Measurements from ENCODE around the gene RAPGEF1. TPM values are rescaled to one million over a fixed set of nuclear protein-coding genes. Genes with fewer than 3 reads are reported as not detected.
A peak's percentile ranks its signal among the peaks of the same experiment; 100 is the strongest.

RAPGEF1 gene
- total and polyA plus RNA-seq, 4 donors: 17.5 to 93.2 (median 54.7) TPM

DNA sequence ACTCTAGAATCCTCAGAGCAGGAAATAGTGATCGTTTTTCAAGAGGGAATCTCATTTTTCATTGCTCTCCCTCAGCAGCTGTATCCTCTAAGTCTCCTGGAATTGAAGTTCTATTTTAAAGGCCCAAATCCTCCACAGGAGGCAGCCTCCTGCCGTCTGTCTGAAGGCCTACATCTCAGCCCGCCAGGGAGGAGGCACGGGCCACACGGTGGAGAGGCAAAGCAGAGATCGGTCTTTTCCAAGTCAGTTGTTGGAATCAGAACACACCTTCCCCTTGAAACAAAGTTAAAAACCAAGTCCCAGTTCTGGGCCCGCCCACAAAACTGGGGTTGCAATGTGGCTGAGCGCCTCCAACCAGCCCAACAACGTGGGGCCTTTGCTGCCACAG is 68.7 kb downstream of the RAPGEF1 start:
- intact Hi-C loops (cut with DNase I): no loop called here
- DNase-seq: no peak
- no peaks in the 10 kb centered on the region for H3K9me3 ChIP-seq (ENCODE audit: control insufficient read depth, low read length)
- peaks cover 5 to 8% of the 10 kb centered on the region in 2 donors for H3K4me1 ChIP-seq (ENCODE audit: control insufficient read depth in 1 of 2, insufficient read depth in 2 of 2, low read length in 2 of 2)
- ATAC-seq (ENCODE audit: low FRiP score): no peak
- WGBS, 2 donors: 85 to 89% methylated on average over 9 of the region's 9 CpGs
- peak overlapping the region in 1 of 2 donors; percentile 23 for H3K27ac ChIP-seq (ENCODE audit: low read depth in 1 of 2, low read length in 2 of 2)
- H3K36me3 ChIP-seq (ENCODE audit: control insufficient read depth in 1 of 2, insufficient read depth in 2 of 2, low read length in 1 of 2): no peaks in the 10 kb centered on the region
- no peak overlapping the region for H3K4me3 ChIP-seq (ENCODE audit: low read length in 2 of 2)
- H3K27me3 ChIP-seq (ENCODE audit: control insufficient read depth in 1 of 2, insufficient read depth in 2 of 2, low read length in 1 of 2): no peaks in the 10 kb centered on the region

DNA sequence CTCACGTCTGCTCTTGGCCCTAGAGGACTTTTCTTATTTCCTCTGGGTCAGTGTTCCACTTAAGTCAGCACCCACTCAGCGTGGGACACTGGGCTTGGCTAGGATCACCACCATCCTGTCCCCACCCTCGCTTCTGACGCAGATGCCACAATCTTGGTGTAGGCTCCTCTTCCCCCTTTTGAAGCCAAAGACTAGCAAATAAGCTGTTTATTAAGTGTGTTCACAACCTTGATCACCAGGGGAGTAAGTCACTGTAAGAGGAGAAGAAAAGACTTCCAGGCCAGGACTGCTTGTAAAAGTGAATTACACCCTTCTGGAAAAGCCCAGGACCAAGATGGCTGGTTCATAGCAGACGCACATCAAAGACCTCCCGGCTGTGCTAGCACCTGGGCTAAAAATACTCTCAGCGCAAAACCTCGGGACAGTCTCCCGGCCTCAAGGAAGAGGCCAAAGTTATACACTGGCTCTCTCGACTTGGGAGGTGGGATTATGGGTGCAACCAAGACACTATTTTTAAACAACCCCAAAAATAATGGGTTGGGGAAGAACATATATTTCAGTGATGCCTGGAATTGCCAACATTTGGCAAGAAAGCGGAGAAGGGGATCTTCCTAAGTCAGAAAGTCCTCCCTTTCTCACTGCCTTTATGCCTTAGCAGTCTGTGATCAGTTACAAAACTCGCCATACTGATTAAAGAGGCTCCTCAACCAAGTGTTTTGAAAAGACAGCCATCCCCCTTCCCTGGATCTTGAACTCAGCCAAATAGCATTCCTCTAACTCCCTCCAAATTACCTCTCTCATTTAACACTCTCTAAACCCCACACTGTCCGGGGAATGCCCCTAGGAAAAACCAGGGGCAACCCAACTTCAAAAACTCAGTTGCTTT is 69.4 kb downstream of the RAPGEF1 start:
- Histone ChIP-seq H3K36me3 (ENCODE audit: control insufficient read depth in 1 of 2, insufficient read depth in 2 of 2, low read length in 1 of 2) (no peaks in the 10 kb centered on the region), H3K27ac (ENCODE audit: low read depth in 1 of 2, low read length in 2 of 2) (peak overlapping the region in 1 of 2 donors; percentile 11), H3K4me1 (ENCODE audit: control insufficient read depth in 1 of 2, insufficient read depth in 2 of 2, low read length in 2 of 2) (peaks cover 3 to 5% of the 10 kb centered on the region in 2 donors), H3K9me3 (ENCODE audit: control insufficient read depth, low read length) (no peaks in the 10 kb centered on the region), H3K27me3 (ENCODE audit: control insufficient read depth in 1 of 2, insufficient read depth in 2 of 2, low read length in 1 of 2) (no peaks in the 10 kb centered on the region), H3K4me3 (ENCODE audit: low read length in 2 of 2) (no peak overlapping the region)
- DNase-seq: peak in 1 of 2 donors; percentile 88
- 81 to 87% methylated on average over 13 of the region's 13 CpGs for whole genome bisulfite sequencing, 2 donors
- no peak for ATAC-seq (ENCODE audit: low FRiP score)
- intact Hi-C loops (cut with DNase I): no loop called here

GRCh38 chr9:131669269-131670157 is 70.4 kb downstream of the RAPGEF1 start:
- 85 to 92% methylated on average over 12 of the region's 12 CpGs for WGBS, 2 donors
- H3K4me3 ChIP-seq (ENCODE audit: low read length in 2 of 2): no peak overlapping the region
- ATAC-seq (ENCODE audit: low FRiP score): no peak

DNA sequence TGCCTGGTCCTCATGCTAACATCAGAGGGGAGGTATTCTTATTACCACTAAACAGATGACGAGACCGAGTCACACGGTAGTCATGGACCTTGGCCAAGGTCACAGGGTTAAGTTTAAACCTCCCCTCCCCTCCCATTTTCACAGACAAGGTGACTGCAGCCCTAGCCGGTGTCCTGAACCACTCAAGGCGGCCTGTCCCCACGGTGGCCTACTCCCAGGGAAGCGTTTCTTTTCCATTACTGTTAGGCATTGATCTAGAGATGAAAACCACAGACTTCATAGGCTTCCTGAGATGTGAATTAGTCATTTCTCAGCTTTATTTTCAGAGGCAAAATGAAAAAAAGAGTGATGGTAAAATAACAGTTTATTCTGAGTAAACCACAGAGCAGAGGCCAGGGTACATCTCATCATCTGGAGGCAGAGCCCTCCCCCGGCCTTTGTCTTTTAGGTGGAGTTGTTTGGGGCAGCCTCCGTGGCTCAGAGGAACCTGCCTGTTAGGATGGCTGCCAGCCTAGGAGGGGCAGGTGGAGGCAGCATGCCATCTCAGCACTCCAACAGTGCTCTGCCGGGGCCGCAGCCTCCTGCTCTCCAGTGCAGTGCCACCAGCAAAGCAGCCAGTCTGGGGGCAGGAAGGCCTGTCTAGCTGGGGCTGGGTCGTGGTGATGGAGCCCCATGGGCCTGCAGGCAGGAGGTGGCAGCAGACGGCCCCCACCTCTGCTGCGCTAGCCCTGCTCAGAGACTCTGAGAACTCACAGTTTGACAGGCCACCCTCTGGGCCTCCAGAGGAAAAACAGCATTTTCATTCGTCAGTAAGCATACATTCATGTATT is 71.2 kb downstream of the RAPGEF1 start:
- no peaks in the 10 kb centered on the region for H3K27me3 ChIP-seq (ENCODE audit: control insufficient read depth in 1 of 2, insufficient read depth in 2 of 2, low read length in 1 of 2)
- H3K4me3 ChIP-seq (ENCODE audit: low read length in 2 of 2): no peak overlapping the region
- peak overlapping the region in 1 of 2 donors; percentile 80 for H3K27ac ChIP-seq (ENCODE audit: low read depth in 1 of 2, low read length in 2 of 2)
- no peaks in the 10 kb centered on the region for H3K36me3 ChIP-seq (ENCODE audit: control insufficient read depth in 1 of 2, insufficient read depth in 2 of 2, low read length in 1 of 2)
- peak; percentile 21 for ATAC-seq (ENCODE audit: low FRiP score)
- peaks cover 0 to 5% of the 10 kb centered on the region in 2 donors for H3K4me1 ChIP-seq (ENCODE audit: control insufficient read depth in 1 of 2, insufficient read depth in 2 of 2, low read length in 2 of 2)
- H3K9me3 ChIP-seq (ENCODE audit: control insufficient read depth, low read length): no peaks in the 10 kb centered on the region
- no peak for DNase-seq
- intact Hi-C loops (cut with DNase I): loop anchor here in 1 of 2 donors (5.0 kb wide), 1 partner anchor 49 kb away; no protein-coding TSS in a partner anchor
- WGBS, 2 donors: 31 to 32% methylated on average over 15 of the region's 15 CpGs

More at GRCh38 chr9:131669269-131670157, 70.4 kb downstream of the RAPGEF1 start:
- H3K27ac ChIP-seq (ENCODE audit: low read depth in 1 of 2, low read length in 2 of 2): peak overlapping the region in 1 of 2 donors; percentile 11
- H3K4me1 ChIP-seq (ENCODE audit: control insufficient read depth in 1 of 2, insufficient read depth in 2 of 2, low read length in 2 of 2): peaks cover 0 to 5% of the 10 kb centered on the region in 2 donors
- no peaks in the 10 kb centered on the region for H3K27me3 ChIP-seq (ENCODE audit: control insufficient read depth in 1 of 2, insufficient read depth in 2 of 2, low read length in 1 of 2)
- intact Hi-C loops (cut with DNase I): loop anchor here in 1 of 2 donors (5.0 kb wide), 1 partner anchor 48 kb away; no protein-coding TSS in a partner anchor
- H3K9me3 ChIP-seq (ENCODE audit: control insufficient read depth, low read length): no peaks in the 10 kb centered on the region
- H3K36me3 ChIP-seq (ENCODE audit: control insufficient read depth in 1 of 2, insufficient read depth in 2 of 2, low read length in 1 of 2): no peaks in the 10 kb centered on the region
- no peak for DNase-seq

GRCh38 chr9:131668057-131668438 is 71.8 kb downstream of the RAPGEF1 start:
- H3K9me3 ChIP-seq (ENCODE audit: control insufficient read depth, low read length): no peaks in the 10 kb centered on the region
- peaks cover 0 to 5% of the 10 kb centered on the region in 2 donors for H3K4me1 ChIP-seq (ENCODE audit: control insufficient read depth in 1 of 2, insufficient read depth in 2 of 2, low read length in 2 of 2)
- peak overlapping the region in 1 of 2 donors; percentile 37 for H3K27ac ChIP-seq (ENCODE audit: low read depth in 1 of 2, low read length in 2 of 2)
- H3K27me3 ChIP-seq (ENCODE audit: control insufficient read depth in 1 of 2, insufficient read depth in 2 of 2, low read length in 1 of 2): no peaks in the 10 kb centered on the region
- no peak for ATAC-seq (ENCODE audit: low FRiP score)
- no peak for DNase-seq
- no peaks in the 10 kb centered on the region for H3K36me3 ChIP-seq (ENCODE audit: control insufficient read depth in 1 of 2, insufficient read depth in 2 of 2, low read length in 1 of 2)
- intact Hi-C loops (cut with DNase I): loop anchor here in 1 of 2 donors (5.0 kb wide), 1 partner anchor 49 kb away; no protein-coding TSS in a partner anchor
- H3K4me3 ChIP-seq (ENCODE audit: low read length in 2 of 2): no peak overlapping the region
- WGBS, 2 donors: 87 to 93% methylated on average over 9 of the region's 9 CpGs

- intact Hi-C loops (cut with DNase I): loop anchor here in 1 of 2 donors (5.0 kb wide), 1 partner anchor 50 kb away; no protein-coding TSS in a partner anchor
- Histone ChIP-seq H3K9me3 (ENCODE audit: control insufficient read depth, low read length) (no peaks in the 10 kb centered on the region), H3K36me3 (ENCODE audit: control insufficient read depth in 1 of 2, insufficient read depth in 2 of 2, low read length in 1 of 2) (no peaks in the 10 kb centered on the region), H3K27me3 (ENCODE audit: control insufficient read depth in 1 of 2, insufficient read depth in 2 of 2, low read length in 1 of 2) (no peaks in the 10 kb centered on the region), H3K4me1 (ENCODE audit: control insufficient read depth in 1 of 2, insufficient read depth in 2 of 2, low read length in 2 of 2) (peaks cover 0 to 5% of the 10 kb centered on the region in 2 donors), H3K27ac (ENCODE audit: low read depth in 1 of 2, low read length in 2 of 2) (peak overlapping the region in 1 of 2 donors; percentile 35), H3K4me3 (ENCODE audit: low read length in 2 of 2) (no peak overlapping the region)
- ATAC-seq (ENCODE audit: low FRiP score) (no peak), DNase-seq (no peak)
- 59 to 62% methylated on average over 7 of the region's 7 CpGs for WGBS, 2 donors
These were observed 72.3 kb downstream of the RAPGEF1 start for GRCh38 chr9:131667576-131667975.

DNA sequence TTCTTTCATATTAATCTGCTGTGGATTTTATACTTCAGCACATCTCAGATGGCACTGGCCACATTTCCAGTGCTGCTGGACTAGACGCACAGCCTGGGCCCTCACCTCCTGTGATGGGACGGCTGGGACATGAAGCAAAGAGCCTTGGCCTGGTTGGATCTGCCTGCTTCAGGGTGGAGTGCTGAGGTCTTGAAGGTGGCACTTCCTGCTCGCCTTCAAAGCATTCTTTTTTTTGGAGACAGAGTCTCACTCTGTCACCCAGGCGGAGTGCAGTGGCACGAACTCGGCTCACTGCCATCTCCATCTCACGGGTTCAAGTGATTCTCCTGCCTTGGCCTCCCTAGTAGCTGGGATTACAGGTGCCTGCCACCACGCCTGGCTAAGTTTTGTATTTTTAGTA is 73.1 kb downstream of the RAPGEF1 start:
- WGBS, 2 donors: 94 to 95% methylated on average over 8 of the region's 8 CpGs
- intact Hi-C loops (cut with DNase I): loop anchor here in 1 of 2 donors (5.0 kb wide), 1 partner anchor 51 kb away; no protein-coding TSS in a partner anchor
- ATAC-seq (ENCODE audit: low FRiP score) (no peak), DNase-seq (no peak)
- no peaks in the 10 kb centered on the region for H3K27me3 ChIP-seq (ENCODE audit: control insufficient read depth in 1 of 2, insufficient read depth in 2 of 2, low read length in 1 of 2)
- H3K27ac ChIP-seq (ENCODE audit: low read depth in 1 of 2, low read length in 2 of 2): no peak overlapping the region
- no peaks in the 10 kb centered on the region for H3K36me3 ChIP-seq (ENCODE audit: control insufficient read depth in 1 of 2, insufficient read depth in 2 of 2, low read length in 1 of 2)
- no peaks in the 10 kb centered on the region for H3K9me3 ChIP-seq (ENCODE audit: control insufficient read depth, low read length)
- H3K4me1 ChIP-seq (ENCODE audit: control insufficient read depth in 1 of 2, insufficient read depth in 2 of 2, low read length in 2 of 2): peaks cover 0 to 5% of the 10 kb centered on the region in 2 donors
- no peak overlapping the region for H3K4me3 ChIP-seq (ENCODE audit: low read length in 2 of 2)
